IMR-90 (cell line): ENCODE results near the gene OTUD7B. TPM values are rescaled to one million over a fixed set of nuclear protein-coding genes. Genes with fewer than 3 reads are reported as not detected.
A peak's percentile ranks its signal among the peaks of the same experiment; 100 is the strongest.

Source experiments
- ATAC-seq: fragments of 200-7000 bp; cut with Tn5 transposase; 2 replicates; pipeline ENCODE4 v1.9.1; 2020; ENCODE audit warnings: low read depth, mild to moderate bottlenecking, moderate library complexity
- BruUV-seq: library from RNA; stranded (reverse); fragments of 400-500 nt; replicated peaks from 2 replicates; lab custom pipeline; 2021; lab: Mats Ljungman, UMichigan
- CTCF ChIA-PET: fragments of 300-600 bp; formaldehyde crosslinking; extraction: SDS; loops from one replicate; lab custom pipeline; 2021; ENCODE audit warnings: antibody characterized with exemption; lab: Yijun Ruan, JAX
- POLR2A ChIA-PET: fragments of 300-600 bp; sonication (Branson Sonifier 250); formaldehyde crosslinking; loops from one replicate; lab custom pipeline; 2022; ENCODE audit warnings: antibody characterized with exemption; ENCODE audit not compliant: unreplicated experiment; lab: Charles Lee
- DNase-seq: peaks from one replicate; pipeline ENCODE4 v3.0.0; 2013
- H2AFZ ChIP-seq: replicated peaks from 2 replicates; pipeline ENCODE3; 2013; ENCODE audit warnings: low read length, mild to moderate bottlenecking; ENCODE audit not compliant: poor library complexity
- H2AK5ac ChIP-seq: 2 replicates; pipeline ENCODE4 v1.6.1; 2013; ENCODE audit warnings: low read depth, low read length, inconsistent platforms
- H2AK9ac ChIP-seq: replicated peaks from 2 replicates; pipeline ENCODE3; 2013; ENCODE audit warnings: mild to moderate bottlenecking, low read depth, low read length, moderate library complexity; ENCODE audit not compliant: poor library complexity
- H2BK120ac ChIP-seq: 2 replicates; pipeline ENCODE4 v1.6.1; 2013; ENCODE audit warnings: low read depth, low read length, inconsistent platforms
- H2BK15ac ChIP-seq: 3 replicates; pipeline ENCODE4 v1.6.1; 2013; ENCODE audit warnings: low read depth, low read length, inconsistent platforms
- H2BK20ac ChIP-seq: 2 replicates; pipeline ENCODE4 v1.6.1; 2013; ENCODE audit warnings: low read depth, mild to moderate bottlenecking, inconsistent platforms, low read length, moderate library complexity
- H2BK5ac ChIP-seq: 2 replicates; pipeline ENCODE4 v1.6.1; 2013; ENCODE audit warnings: mild to moderate bottlenecking, low read depth, low read length, inconsistent platforms; ENCODE audit not compliant: poor library complexity, severe bottlenecking
- H3K14ac ChIP-seq: replicated peaks from 2 replicates; pipeline ENCODE4 v1.6.1; 2013; ENCODE audit warnings: low read depth, low read length, inconsistent platforms
- H3K18ac ChIP-seq: 2 replicates; pipeline ENCODE4 v1.6.1; 2013; ENCODE audit warnings: low read depth, low read length, control low read depth
- H3K23ac ChIP-seq: 2 replicates; pipeline ENCODE4 v1.6.1; 2013; ENCODE audit warnings: low read depth, low read length, inconsistent platforms
- H3K27ac ChIP-seq: 2 replicates; pipeline ENCODE4 v1.5.1; 2013; ENCODE audit warnings: mild to moderate bottlenecking, control low read depth, low read length; ENCODE audit not compliant: insufficient read depth
- H3K27me3 ChIP-seq: 2 replicates; pipeline ENCODE4 v1.6.1; 2013; ENCODE audit warnings: low read length; ENCODE audit not compliant: control insufficient read depth, insufficient read depth
- H3K36me3 ChIP-seq: 2 replicates; pipeline ENCODE4 v1.6.1; 2013; ENCODE audit warnings: low read length, mixed read lengths; ENCODE audit not compliant: control insufficient read depth, insufficient read depth
- H3K4ac ChIP-seq: 2 replicates; pipeline ENCODE4 v1.6.1; 2013; ENCODE audit warnings: low read depth, low read length, inconsistent platforms
- H3K4me1 ChIP-seq: 2 replicates; pipeline ENCODE4 v1.6.1; 2013; ENCODE audit warnings: low read length, mixed read lengths; ENCODE audit not compliant: control insufficient read depth, insufficient read depth
- H3K4me2 ChIP-seq: 2 replicates; pipeline ENCODE4 v1.6.1; 2013; ENCODE audit warnings: low read depth, mild to moderate bottlenecking, control low read depth, low read length, moderate library complexity
- H3K4me3 ChIP-seq: 2 replicates; pipeline ENCODE4 v1.5.1; 2013; ENCODE audit warnings: low read depth, mild to moderate bottlenecking, control low read depth, low read length, moderate library complexity; ENCODE audit not compliant: insufficient read depth
- H3K56ac ChIP-seq: 2 replicates; pipeline ENCODE4 v1.6.1; 2013; ENCODE audit warnings: low read length, inconsistent platforms; ENCODE audit not compliant: insufficient read depth; ENCODE audit errors: extremely low read depth
- H3K79me1 ChIP-seq, 2 experiments: 2 replicates each; pipeline ENCODE4 v1.6.1; 2013; ENCODE audit warnings: low read length in 2 of 2, inconsistent platforms in 1 of 2, low read depth in 1 of 2
- H3K9ac ChIP-seq: 2 replicates; pipeline ENCODE4 v1.6.1; 2013; ENCODE audit warnings: low read depth, low read length, control low read depth
- H3K9me1 ChIP-seq: 2 replicates; pipeline ENCODE4 v1.6.1; 2013; ENCODE audit warnings: low read length, inconsistent platforms; ENCODE audit not compliant: insufficient read depth
- H3K9me3 ChIP-seq: 2 replicates; pipeline ENCODE4 v1.6.1; 2013; ENCODE audit warnings: low read length; ENCODE audit not compliant: control insufficient read depth, insufficient read depth
- H4K20me1 ChIP-seq: 2 replicates; pipeline ENCODE4 v1.6.1; 2013; ENCODE audit warnings: low read length, inconsistent platforms; ENCODE audit not compliant: insufficient read depth
- H4K5ac ChIP-seq: 2 replicates; pipeline ENCODE4 v1.6.1; 2013; ENCODE audit warnings: mild to moderate bottlenecking, low read depth, low read length, control low read depth
- H4K8ac ChIP-seq, 2 experiments: 2 replicates each; pipeline ENCODE4 v1.6.1; 2013; ENCODE audit warnings: low read depth in 2 of 2, low read length in 2 of 2, control low read depth in 1 of 2, inconsistent platforms in 1 of 2
- H4K91ac ChIP-seq: 2 replicates; pipeline ENCODE4 v1.6.1; 2013; ENCODE audit warnings: low read depth, low read length, inconsistent platforms; ENCODE audit not compliant: insufficient read depth
- CEBPB ChIP-seq: IDR thresholded peaks from 2 replicates; pipeline ENCODE4 v1.6.1; 2012; ENCODE audit warnings: low read depth, low read length, improper control_type of control experiment
- USF2 ChIP-seq: fragments of 150-350 bp; IDR thresholded peaks from 2 replicates; pipeline ENCODE4 v1.6.1; 2017; ENCODE audit warnings: mild to moderate bottlenecking, antibody characterized with exemption, low read length, low read depth
- WGBS, 2 experiments: methylation state at CpG; one replicate each; pipeline versions ENCODE4 v1.1.5 to v1.1.7; 2013; ENCODE audit warnings: missing lambda C conversion rate in 2 of 2; ENCODE audit not compliant: insufficient read length in 1 of 2; ENCODE audit errors: extremely low coverage in 2 of 2; 5-methylcytosine and 5-hydroxymethylcytosine counted together
- dilution Hi-C: fragments of 300-500 bp; cut with HindIII; formaldehyde crosslinking; loops from one replicate; pipeline ENCODE4 v1.14.3; 2018; ENCODE audit warnings: low sequenced_read_pairs; ENCODE audit not compliant: unreplicated experiment
- in situ Hi-C: fragments of 300-500 bp; cut with MboI; formaldehyde crosslinking; loops from 3 replicates; pipeline ENCODE4 v1.14.3; 2019; ENCODE audit warnings: low sequenced_read_pairs, inconsistent platforms, mixed read lengths
- intact Hi-C: fragments of 100-400 bp; cut with micrococcal nuclease; formaldehyde crosslinking; loops from 2 replicates; pipeline ENCODE4 v1.10.0; 2022
- polyA plus RNA-seq, 3 experiments: library from polyadenylated mRNA; depleted of rRNA; stranded (reverse); fragments of >200 nt; gene quantifications; 2 replicates each; pipeline ENCODE4 v1.2.3, GENCODE V29; 2012; ENCODE audit warnings: low replicate concordance in 1 of 3
- total RNA-seq: library from RNA; depleted of rRNA; stranded (reverse); fragments of >200 nt; gene quantifications from 2 replicates; pipeline ENCODE4 v1.2.3, GENCODE V29; 2012

OTUD7B gene
- total and polyA plus RNA-seq, 2 of the 4 experiments (the other 2 are of a cell fraction): 7.5 to 18.6 TPM

- CTCF ChIA-PET: interaction anchor here (1.1 to 1.2 kb wide), 2 partner anchors 47 to 90 kb away, joined by 4 to 6 read pairs; partner anchors contain the start of gene OTUD7B
- in situ Hi-C loops: loop anchor here (5.0 kb wide), 2 partner anchors 89 to 204 kb away; no protein-coding TSS in a partner anchor
- dilution Hi-C loops: no loop called here
- H3K27me3 ChIP-seq: no peaks in the 10 kb centered on the region
- no peak overlapping the region for H2AK5ac ChIP-seq
- no peak overlapping the region for H2BK120ac ChIP-seq
- H3K4me3 ChIP-seq: no peak overlapping the region
- no peak overlapping the region for H2AFZ ChIP-seq
- no peak overlapping the region for H3K27ac ChIP-seq
- H3K23ac ChIP-seq: no peak overlapping the region
- no peak overlapping the region for H3K18ac ChIP-seq
- DNase-seq (no peak), ATAC-seq (no peak)
- WGBS, 2 experiments: no CpG with 5 or more reads among the region's 3 CpGs
- no peak overlapping the region for H4K5ac ChIP-seq
- no TSS peak for BruUV-seq
- H3K4me2 ChIP-seq: no peak overlapping the region
- no peaks in the 10 kb centered on the region; the same call in 1 of the 2 replicates for H4K20me1 ChIP-seq
- H4K91ac ChIP-seq: no peak overlapping the region
- peaks cover 35% of the 10 kb centered on the region for H3K36me3 ChIP-seq
- peaks cover 7% of the 10 kb centered on the region for H3K9me1 ChIP-seq
- no peaks in the 10 kb centered on the region for H3K9me3 ChIP-seq
- H2BK15ac ChIP-seq: no peak overlapping the region
- H3K4ac ChIP-seq: no peak overlapping the region
- H2BK5ac ChIP-seq: no peak overlapping the region
- H2AK9ac ChIP-seq: no peak overlapping the region
- H4K8ac ChIP-seq: no peak overlapping the region
- peaks cover 15 to 38% of the 10 kb centered on the region in 2 experiments for H3K79me1 ChIP-seq
- POLR2A ChIA-PET: no interaction called here
- TF ChIP-seq CEBPB (peak; percentile 50; the same call in 1 of the 2 replicates), USF2 (no peak)
- intact Hi-C loops: loop anchor here (2.0 to 5.0 kb wide), 3 partner anchors 47 to 205 kb away; partner anchors contain the start of genes OTUD7B and VPS45
- H3K4me1 ChIP-seq: peaks cover 5% of the 10 kb centered on the region
- no peak overlapping the region for H2BK20ac ChIP-seq
- H3K14ac ChIP-seq: no peak overlapping the region
- no peak overlapping the region for H3K9ac ChIP-seq
- H3K56ac ChIP-seq: no peak overlapping the region
These were observed 47.2 kb downstream of the OTUD7B start for GRCh38 chr1:149963358-149963757.
